PC-3 (cell line): ENCODE results near the gene NAP1L4.

Experiments
- EZH2 ChIP-seq: fragments of 300-600 bp; sonication (generic); IDR thresholded peaks from one replicate; pipeline ENCODE4 v1.6.1; 2017; ENCODE audit warnings: antibody characterized with exemption, mild to moderate bottlenecking, low read length; ENCODE audit not compliant: unreplicated experiment
- EZH2phosphoT487 ChIP-seq: fragments of 300-600 bp; sonication (generic); IDR thresholded peaks from 2 replicates; pipeline ENCODE4 v1.6.1; 2018; ENCODE audit warnings: mild to moderate bottlenecking, antibody characterized with exemption, low read length, borderline replicate concordance
- TF ChIP-seq, protein P1 (sequence below): fragments of 300-600 bp; sonication (generic); conservative IDR thresholded peaks from 2 replicates; pipeline ENCODE4 v1.5.1; 2017; ENCODE audit warnings: antibody characterized with exemption, low read depth, mild to moderate bottlenecking, low read length

DNA sequence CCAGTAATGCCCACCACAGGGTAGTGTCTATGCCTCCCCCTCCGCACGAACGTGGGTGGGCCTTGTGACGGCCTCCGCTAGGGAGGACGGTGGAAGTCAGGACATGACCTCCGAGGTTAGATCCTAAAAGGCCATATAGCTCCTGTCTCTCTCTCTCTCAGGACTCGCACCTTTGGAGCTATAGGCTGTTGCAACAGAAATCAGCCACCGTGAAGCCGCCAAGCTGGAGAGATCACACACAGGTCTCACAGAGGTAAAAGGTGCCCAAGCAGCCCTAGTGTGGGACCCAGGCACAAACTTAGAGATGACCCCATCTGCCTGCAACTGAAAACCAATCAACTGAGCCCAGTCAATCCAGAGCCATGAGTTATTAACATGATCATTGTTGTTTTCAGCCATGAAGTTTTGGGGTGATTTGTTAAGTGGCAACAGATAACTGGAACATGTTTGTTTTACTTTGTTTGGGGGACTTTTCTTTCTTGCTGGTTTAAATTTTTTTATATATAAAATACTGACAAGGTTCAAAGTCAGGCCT, 7.4 kb upstream of the NAP1L4 start:
- TF ChIP-seq, protein P1, sequence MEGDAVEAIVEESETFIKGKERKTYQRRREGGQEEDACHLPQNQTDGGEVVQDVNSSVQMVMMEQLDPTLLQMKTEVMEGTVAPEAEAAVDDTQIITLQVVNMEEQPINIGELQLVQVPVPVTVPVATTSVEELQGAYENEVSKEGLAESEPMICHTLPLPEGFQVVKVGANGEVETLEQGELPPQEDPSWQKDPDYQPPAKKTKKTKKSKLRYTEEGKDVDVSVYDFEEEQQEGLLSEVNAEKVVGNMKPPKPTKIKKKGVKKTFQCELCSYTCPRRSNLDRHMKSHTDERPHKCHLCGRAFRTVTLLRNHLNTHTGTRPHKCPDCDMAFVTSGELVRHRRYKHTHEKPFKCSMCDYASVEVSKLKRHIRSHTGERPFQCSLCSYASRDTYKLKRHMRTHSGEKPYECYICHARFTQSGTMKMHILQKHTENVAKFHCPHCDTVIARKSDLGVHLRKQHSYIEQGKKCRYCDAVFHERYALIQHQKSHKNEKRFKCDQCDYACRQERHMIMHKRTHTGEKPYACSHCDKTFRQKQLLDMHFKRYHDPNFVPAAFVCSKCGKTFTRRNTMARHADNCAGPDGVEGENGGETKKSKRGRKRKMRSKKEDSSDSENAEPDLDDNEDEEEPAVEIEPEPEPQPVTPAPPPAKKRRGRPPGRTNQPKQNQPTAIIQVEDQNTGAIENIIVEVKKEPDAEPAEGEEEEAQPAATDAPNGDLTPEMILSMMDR: no peak
- TF ChIP-seq EZH2phosphoT487 (no peak), EZH2 (no peak)
